ENCODE results near the gene FDXACB1.

The FDXACB1 gene

GRCh38 chr11:111835665-111836064 lies 43.3 kb downstream of the FDXACB1 start:
- no peaks in the 10 kb centered on the region for H3K9me3 ChIP-seq (ENCODE audit: insufficient read depth, low read length, severe bottlenecking)
- no peak overlapping the region for H3K4me2 ChIP-seq (ENCODE audit: insufficient read depth, low read length)
- no peaks in the 10 kb centered on the region for H3K4me1 ChIP-seq (ENCODE audit: insufficient read depth, low read length)
- no peaks in the 10 kb centered on the region for H3K79me2 ChIP-seq (ENCODE audit: insufficient read depth, low read length)
- no peaks in the 10 kb centered on the region for H3K27me3 ChIP-seq (ENCODE audit: insufficient read depth, low read length, poor library complexity)
- peaks cover 67% of the 10 kb centered on the region for H3K36me3 ChIP-seq (ENCODE audit: insufficient read depth, low read length)
- H3K27ac ChIP-seq (ENCODE audit: low read length) = no peak overlapping the region
- no peak for TF ChIP-seq EZH2 (IDR thresholded peaks at IDR 0.05; ENCODE audit: borderline replicate concordance, low read depth, low read length, severe bottlenecking)
- TF ChIP-seq, protein P1, sequence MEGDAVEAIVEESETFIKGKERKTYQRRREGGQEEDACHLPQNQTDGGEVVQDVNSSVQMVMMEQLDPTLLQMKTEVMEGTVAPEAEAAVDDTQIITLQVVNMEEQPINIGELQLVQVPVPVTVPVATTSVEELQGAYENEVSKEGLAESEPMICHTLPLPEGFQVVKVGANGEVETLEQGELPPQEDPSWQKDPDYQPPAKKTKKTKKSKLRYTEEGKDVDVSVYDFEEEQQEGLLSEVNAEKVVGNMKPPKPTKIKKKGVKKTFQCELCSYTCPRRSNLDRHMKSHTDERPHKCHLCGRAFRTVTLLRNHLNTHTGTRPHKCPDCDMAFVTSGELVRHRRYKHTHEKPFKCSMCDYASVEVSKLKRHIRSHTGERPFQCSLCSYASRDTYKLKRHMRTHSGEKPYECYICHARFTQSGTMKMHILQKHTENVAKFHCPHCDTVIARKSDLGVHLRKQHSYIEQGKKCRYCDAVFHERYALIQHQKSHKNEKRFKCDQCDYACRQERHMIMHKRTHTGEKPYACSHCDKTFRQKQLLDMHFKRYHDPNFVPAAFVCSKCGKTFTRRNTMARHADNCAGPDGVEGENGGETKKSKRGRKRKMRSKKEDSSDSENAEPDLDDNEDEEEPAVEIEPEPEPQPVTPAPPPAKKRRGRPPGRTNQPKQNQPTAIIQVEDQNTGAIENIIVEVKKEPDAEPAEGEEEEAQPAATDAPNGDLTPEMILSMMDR (IDR thresholded peaks at IDR 0.05; ENCODE audit: borderline replicate concordance, extremely low read depth, low read length, poor library complexity, severe bottlenecking) = no peak
- no peak for DNase-seq
- H3K4me3 ChIP-seq (ENCODE audit: low read depth in 1 of 2, low read length in 2 of 2) = no peak overlapping the region
- H4K20me1 ChIP-seq (ENCODE audit: insufficient read depth, low read length) = no peaks in the 10 kb centered on the region
- no peak for ATAC-seq (ENCODE audit: insufficient read depth, low read depth)
- no peak overlapping the region for H2AFZ ChIP-seq (ENCODE audit: low read depth, low read length)
- H3K9ac ChIP-seq (ENCODE audit: low read depth, low read length) = no peak overlapping the region

GRCh38 chr11:111834432-111835163 lies 44.4 kb downstream of the FDXACB1 start:
- Histone ChIP-seq H3K27me3 (ENCODE audit: insufficient read depth, low read length, poor library complexity) (no peaks in the 10 kb centered on the region), H3K4me3 (ENCODE audit: low read depth in 1 of 2, low read length in 2 of 2) (no peak overlapping the region), H3K27ac (ENCODE audit: low read length) (no peak overlapping the region), H3K9me3 (ENCODE audit: insufficient read depth, low read length, severe bottlenecking) (no peaks in the 10 kb centered on the region), H3K79me2 (ENCODE audit: insufficient read depth, low read length) (no peaks in the 10 kb centered on the region), H3K4me2 (ENCODE audit: insufficient read depth, low read length) (no peak overlapping the region), H3K4me1 (ENCODE audit: insufficient read depth, low read length) (no peaks in the 10 kb centered on the region), H3K36me3 (ENCODE audit: insufficient read depth, low read length) (peaks cover 60% of the 10 kb centered on the region), H3K9ac (ENCODE audit: low read depth, low read length) (no peak overlapping the region), H2AFZ (ENCODE audit: low read depth, low read length) (no peak overlapping the region), H4K20me1 (ENCODE audit: insufficient read depth, low read length) (no peaks in the 10 kb centered on the region)
- DNase-seq (no peak), ATAC-seq (ENCODE audit: insufficient read depth, low read depth) (no peak)
- TF ChIP-seq, protein P1 (IDR thresholded peaks at IDR 0.05; ENCODE audit: borderline replicate concordance, extremely low read depth, low read length, poor library complexity, severe bottlenecking) = no peak
- TF ChIP-seq EZH2 (IDR thresholded peaks at IDR 0.05; ENCODE audit: borderline replicate concordance, low read depth, low read length, severe bottlenecking) = no peak

- DNase-seq (no peak), ATAC-seq (ENCODE audit: insufficient read depth, low read depth) (no peak)
- Histone ChIP-seq H3K9ac (ENCODE audit: low read depth, low read length) (no peak overlapping the region), H3K27me3 (ENCODE audit: insufficient read depth, low read length, poor library complexity) (no peaks in the 10 kb centered on the region), H3K27ac (ENCODE audit: low read length) (no peak overlapping the region), H3K79me2 (ENCODE audit: insufficient read depth, low read length) (no peaks in the 10 kb centered on the region), H3K36me3 (ENCODE audit: insufficient read depth, low read length) (peaks cover 62% of the 10 kb centered on the region), H3K9me3 (ENCODE audit: insufficient read depth, low read length, severe bottlenecking) (no peaks in the 10 kb centered on the region), H3K4me2 (ENCODE audit: insufficient read depth, low read length) (no peak overlapping the region), H4K20me1 (ENCODE audit: insufficient read depth, low read length) (no peaks in the 10 kb centered on the region), H3K4me1 (ENCODE audit: insufficient read depth, low read length) (no peaks in the 10 kb centered on the region), H2AFZ (ENCODE audit: low read depth, low read length) (no peak overlapping the region), H3K4me3 (ENCODE audit: low read depth in 1 of 2, low read length in 2 of 2) (no peak overlapping the region)
- TF ChIP-seq EZH2 (IDR thresholded peaks at IDR 0.05; ENCODE audit: borderline replicate concordance, low read depth, low read length, severe bottlenecking) = no peak
- TF ChIP-seq, protein P1 (IDR thresholded peaks at IDR 0.05; ENCODE audit: borderline replicate concordance, extremely low read depth, low read length, poor library complexity, severe bottlenecking) = no peak
Observed at GRCh38 chr11:111833524-111833923, 45.4 kb downstream of the FDXACB1 start.
